Calu3 (cell line): ENCODE results near the gene RIC8B. TPM values are rescaled to one million over a fixed set of nuclear protein-coding genes. Genes with fewer than 3 reads are reported as not detected.

ENCODE experiments used
- BruUV-seq: library from RNA; stranded (reverse); fragments of 400-500 nt; replicated peaks from 2 replicates; lab custom pipeline; 2021; lab: Mats Ljungman, UMichigan
- CTCF ChIA-PET: fragments of 300-600 bp; sonication (Branson Sonifier 250); formaldehyde crosslinking; loops from one replicate; lab custom pipeline; 2022; ENCODE audit warnings: antibody characterized with exemption; lab: Charles Lee
- DNase-seq: peaks from one replicate; pipeline ENCODE4 v3.0.0; 2022
- H3K27ac Mint-ChIP-seq: one replicate; pipeline ENCODE4 v1.8.0; 2022; ENCODE audit warnings: mixed read lengths; ENCODE audit not compliant: unreplicated experiment
- H3K27me3 Mint-ChIP-seq: one replicate; pipeline ENCODE4 v1.8.0; 2022; ENCODE audit warnings: mixed read lengths; ENCODE audit not compliant: unreplicated experiment
- H3K36me3 Mint-ChIP-seq: one replicate; pipeline ENCODE4 v1.8.0; 2022; ENCODE audit warnings: mild to moderate bottlenecking, moderate library complexity, mixed read lengths; ENCODE audit not compliant: insufficient read depth, unreplicated experiment
- H3K4me1 Mint-ChIP-seq: one replicate; pipeline ENCODE4 v1.8.0; 2022; ENCODE audit warnings: mild to moderate bottlenecking, low read depth, mixed read lengths; ENCODE audit not compliant: unreplicated experiment
- H3K4me3 Mint-ChIP-seq: one replicate; pipeline ENCODE4 v1.8.0; 2022; ENCODE audit warnings: mild to moderate bottlenecking, low read depth, moderate library complexity, mixed read lengths; ENCODE audit not compliant: unreplicated experiment
- H3K9me3 Mint-ChIP-seq: one replicate; pipeline ENCODE4 v1.8.0; 2022; ENCODE audit warnings: low read depth, mixed read lengths; ENCODE audit not compliant: unreplicated experiment
- CTCF ChIP-seq: fragments of 200-600 bp; IDR thresholded peaks from one replicate; pipeline ENCODE4 v1.8.0; 2022; ENCODE audit warnings: antibody characterized with exemption; ENCODE audit not compliant: unreplicated experiment
- intact Hi-C: fragments of 100-400 bp; cut with micrococcal nuclease; formaldehyde crosslinking; loops from one replicate; pipeline ENCODE4 v1.10.0; 2022; ENCODE audit not compliant: unreplicated experiment
- total RNA-seq: library from RNA; stranded (reverse); gene quantifications from 2 replicates; pipeline ENCODE4 v1.2.3, GENCODE V29; 2022

Gene RIC8B
- total RNA-seq, 1 experiment from 2014 or later: 28.5 TPM

DNA sequence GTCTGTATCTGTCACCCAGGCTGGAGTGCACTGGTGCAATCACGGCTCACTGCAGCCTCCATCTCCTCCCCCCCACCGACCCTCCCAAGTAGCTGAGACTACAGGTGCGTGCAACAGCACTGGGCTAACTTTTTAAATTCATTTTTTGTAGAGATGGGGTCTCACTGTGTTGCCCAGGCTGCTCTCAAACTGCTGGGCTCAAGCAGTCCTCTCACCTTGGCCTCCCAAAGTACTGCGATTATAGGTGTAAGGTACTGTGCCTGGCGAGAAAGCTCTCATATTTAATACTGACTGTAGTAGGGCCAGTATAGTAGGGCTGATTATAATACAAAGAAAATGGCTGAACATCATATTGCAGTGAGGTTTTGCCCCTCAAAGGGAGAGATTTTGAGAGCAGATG lies 2.4 kb downstream of the RIC8B start:
- TF ChIP-seq CTCF: no peak
- DNase-seq: no peak
- BruUV-seq: no TSS peak

DNA sequence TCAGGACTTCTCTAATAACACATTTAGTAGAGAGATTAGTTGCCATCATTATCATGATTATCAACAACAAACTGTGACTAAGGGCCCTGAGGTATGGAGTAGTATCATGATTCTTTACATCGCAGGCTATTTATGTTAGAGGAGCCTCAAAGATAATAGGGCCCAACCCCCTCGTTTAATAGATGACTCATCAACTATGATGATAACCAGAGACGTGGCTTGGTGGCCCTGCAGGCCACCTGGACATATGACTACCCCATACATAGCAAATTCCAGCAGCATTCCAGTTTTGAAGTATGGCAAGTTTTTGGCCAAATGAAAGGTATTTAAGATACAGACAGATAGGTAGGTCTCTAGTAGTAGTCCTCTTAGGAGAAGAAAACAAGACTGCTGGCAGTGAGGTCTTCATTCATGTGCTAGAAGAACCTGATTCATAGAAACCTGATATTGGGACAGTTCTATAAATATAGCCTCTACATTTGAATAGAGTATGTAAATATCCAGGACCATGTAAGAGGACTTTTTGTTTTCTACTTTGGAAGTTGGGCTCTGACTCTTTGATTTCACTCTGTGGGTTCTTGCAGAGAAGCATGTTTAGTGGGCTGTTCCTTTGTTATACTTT lies 5.6 kb downstream of the RIC8B start:
- Mint-ChIP-seq H3K36me3 (peaks cover 16% of the 10 kb centered on the region), H3K27me3 (no peaks in the 10 kb centered on the region), H3K4me3 (no peak overlapping the region), H3K27ac (peak overlapping the region; percentile 53), H3K4me1 (peaks cover 59% of the 10 kb centered on the region), H3K9me3 (no peaks in the 10 kb centered on the region)
- peak; percentile 34 for DNase-seq
- intact Hi-C loops: no loop called here
- CTCF ChIA-PET: interaction anchor here (0.8 kb wide), 1 partner anchor 10 kb away, joined by 3 read pairs; no protein-coding TSS in a partner anchor
- no TSS peak for BruUV-seq
- TF ChIP-seq CTCF: no peak

More for the DNA sequence above, 2.4 kb downstream of the RIC8B start:
- CTCF ChIA-PET: no interaction called here
- Mint-ChIP-seq H3K4me1 (peaks cover 53% of the 10 kb centered on the region), H3K4me3 (no peak overlapping the region), H3K36me3 (peaks cover 34% of the 10 kb centered on the region), H3K9me3 (no peaks in the 10 kb centered on the region), H3K27ac (no peak overlapping the region), H3K27me3 (no peaks in the 10 kb centered on the region)
- intact Hi-C loops: no loop called here

- no peak overlapping the region for H3K4me3 Mint-ChIP-seq
- intact Hi-C loops: no loop called here
- H3K9me3 Mint-ChIP-seq: no peaks in the 10 kb centered on the region
- peaks cover 34% of the 10 kb centered on the region for H3K4me1 Mint-ChIP-seq
- no TSS peak for BruUV-seq
- H3K36me3 Mint-ChIP-seq: no peaks in the 10 kb centered on the region
- H3K27me3 Mint-ChIP-seq: no peaks in the 10 kb centered on the region
- no peak for DNase-seq
- no peak for TF ChIP-seq CTCF
- no peak overlapping the region for H3K27ac Mint-ChIP-seq
- CTCF ChIA-PET: no interaction called here
Measured at GRCh38 chr12:106782619-106783018, 8.1 kb downstream of the RIC8B start.

- no TSS peak for BruUV-seq
- H3K4me3 Mint-ChIP-seq: no peak overlapping the region
- DNase-seq: no peak
- peaks cover 32% of the 10 kb centered on the region for H3K4me1 Mint-ChIP-seq
- no peak for TF ChIP-seq CTCF
- H3K27me3 Mint-ChIP-seq: no peaks in the 10 kb centered on the region
- CTCF ChIA-PET: no interaction called here
- intact Hi-C loops: no loop called here
- H3K27ac Mint-ChIP-seq: no peak overlapping the region
- H3K9me3 Mint-ChIP-seq: no peaks in the 10 kb centered on the region
- H3K36me3 Mint-ChIP-seq: no peaks in the 10 kb centered on the region
Measured at GRCh38 chr12:106783515-106783914, 9.0 kb downstream of the RIC8B start.
